Panc1 (cell line): ENCODE results near the gene MUC5B.

Source experiments
- CTCF ChIP-seq: fragments of 450-650 bp; IDR thresholded peaks from 2 replicates; pipeline ENCODE4 v1.5.1; 2017; ENCODE audit warnings: mild to moderate bottlenecking
- POLR2AphosphoS5 ChIP-seq: IDR thresholded peaks from 2 replicates; pipeline ENCODE4 v1.6.1; 2012; ENCODE audit warnings: mild to moderate bottlenecking, low read depth, low read length, moderate library complexity

DNA sequence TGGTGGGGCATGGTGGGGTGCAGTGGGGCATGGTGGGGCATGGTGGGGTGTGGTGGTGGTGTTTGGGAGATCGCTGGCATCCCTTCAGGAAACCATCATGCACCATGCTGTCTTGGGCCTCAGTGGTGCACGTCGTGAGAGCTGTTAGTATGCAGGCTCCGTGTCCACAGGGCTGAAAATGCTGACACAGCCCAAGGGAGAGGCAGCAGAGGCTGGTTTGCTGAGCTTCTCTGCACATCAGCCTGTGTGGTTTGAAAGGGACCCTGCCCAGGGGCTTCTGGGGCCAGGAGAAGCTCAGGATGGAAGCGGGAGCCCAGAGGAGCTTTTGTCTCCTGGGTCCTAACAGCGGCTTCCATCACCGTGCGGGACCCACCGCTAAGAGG is 30.2 kb downstream of the MUC5B start:
- no peak for TF ChIP-seq CTCF
- no peak for TF ChIP-seq POLR2AphosphoS5
